ENCODE results near the gene CPNE4. TPM values are rescaled to one million over a fixed set of nuclear protein-coding genes. Genes with fewer than 3 reads are reported as not detected.

CPNE4 gene
- total RNA-seq, 4 donors from 2014 or later, result 0.79 TPM; not detected in 3

- TF ChIP-seq CTCF (IDR thresholded peaks at IDR 0.05), result no peak
- no peak for ATAC-seq (ENCODE audit: low FRiP score)
Observed at GRCh38 chr3:131843174-131843573, 191.6 kb downstream of the CPNE4 start.

GRCh38 chr3:131840156-131840797 lies 194.5 kb downstream of the CPNE4 start:
- no peak for TF ChIP-seq CTCF (IDR thresholded peaks at IDR 0.05)
- DNase-seq (ENCODE audit: low spot score) (no peak), ATAC-seq (ENCODE audit: low FRiP score) (no peak)

More at GRCh38 chr3:131843174-131843573, 191.6 kb downstream of the CPNE4 start:
- DNase-seq (ENCODE audit: low spot score), result no peak

GRCh38 chr3:131835906-131836305 lies 198.9 kb downstream of the CPNE4 start:
- ATAC-seq (ENCODE audit: low FRiP score), result no peak
- DNase-seq (ENCODE audit: low spot score), result no peak
- no peak for TF ChIP-seq CTCF (IDR thresholded peaks at IDR 0.05)

- no peak for ATAC-seq (ENCODE audit: low FRiP score)
Observed at GRCh38 chr3:131831608-131832007, 203.2 kb downstream of the CPNE4 start.

GRCh38 chr3:131821191-131821762 lies 213.5 kb downstream of the CPNE4 start:
- DNase-seq (ENCODE audit: low spot score), result no peak
- ATAC-seq (ENCODE audit: low FRiP score), result no peak
- no peak for TF ChIP-seq CTCF (IDR thresholded peaks at IDR 0.05)

More at GRCh38 chr3:131831608-131832007, 203.2 kb downstream of the CPNE4 start:
- DNase-seq (ENCODE audit: low spot score), result no peak
- TF ChIP-seq CTCF (IDR thresholded peaks at IDR 0.05), result no peak

- DNase-seq (ENCODE audit: low spot score) (no peak), ATAC-seq (ENCODE audit: low FRiP score) (no peak)
- TF ChIP-seq CTCF (IDR thresholded peaks at IDR 0.05), result no peak
Observed at GRCh38 chr3:131819381-131820055, 215.3 kb downstream of the CPNE4 start.
